ENCODE data around the gene FHOD3.

DNA sequence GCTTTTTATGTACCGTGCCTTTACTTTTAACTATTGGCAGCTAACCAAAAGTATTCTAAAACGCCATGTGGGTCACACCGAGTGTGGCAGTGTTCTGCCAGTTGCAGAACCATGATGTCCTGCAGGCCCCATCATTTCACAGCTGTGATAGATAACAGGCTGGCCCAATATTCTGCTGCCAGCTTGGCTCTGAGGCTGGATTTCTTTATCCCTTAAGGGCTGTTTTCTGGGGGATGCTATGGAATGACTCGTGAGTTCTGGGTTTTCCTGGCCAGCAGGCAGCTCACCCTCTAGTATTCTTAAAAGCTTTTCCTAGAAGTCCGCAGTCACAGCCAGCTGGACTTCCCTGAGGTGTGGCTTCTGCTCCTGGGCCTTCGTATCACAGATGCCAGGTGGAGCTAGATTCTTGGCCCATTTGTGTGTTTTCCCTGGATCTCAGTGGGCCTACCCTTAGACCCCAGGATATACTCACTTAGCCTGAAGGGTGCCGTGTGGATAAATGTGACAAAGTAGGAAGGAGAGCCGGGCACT lies 41.0 kb downstream of the FHOD3 start:
- TF ChIP-seq, protein P1, sequence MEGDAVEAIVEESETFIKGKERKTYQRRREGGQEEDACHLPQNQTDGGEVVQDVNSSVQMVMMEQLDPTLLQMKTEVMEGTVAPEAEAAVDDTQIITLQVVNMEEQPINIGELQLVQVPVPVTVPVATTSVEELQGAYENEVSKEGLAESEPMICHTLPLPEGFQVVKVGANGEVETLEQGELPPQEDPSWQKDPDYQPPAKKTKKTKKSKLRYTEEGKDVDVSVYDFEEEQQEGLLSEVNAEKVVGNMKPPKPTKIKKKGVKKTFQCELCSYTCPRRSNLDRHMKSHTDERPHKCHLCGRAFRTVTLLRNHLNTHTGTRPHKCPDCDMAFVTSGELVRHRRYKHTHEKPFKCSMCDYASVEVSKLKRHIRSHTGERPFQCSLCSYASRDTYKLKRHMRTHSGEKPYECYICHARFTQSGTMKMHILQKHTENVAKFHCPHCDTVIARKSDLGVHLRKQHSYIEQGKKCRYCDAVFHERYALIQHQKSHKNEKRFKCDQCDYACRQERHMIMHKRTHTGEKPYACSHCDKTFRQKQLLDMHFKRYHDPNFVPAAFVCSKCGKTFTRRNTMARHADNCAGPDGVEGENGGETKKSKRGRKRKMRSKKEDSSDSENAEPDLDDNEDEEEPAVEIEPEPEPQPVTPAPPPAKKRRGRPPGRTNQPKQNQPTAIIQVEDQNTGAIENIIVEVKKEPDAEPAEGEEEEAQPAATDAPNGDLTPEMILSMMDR (IDR thresholded peaks at IDR 0.05; ENCODE audit: insufficient read depth, low read depth, low read length): no peak
- TF ChIP-seq EZH2 (IDR thresholded peaks at IDR 0.05; ENCODE audit: insufficient read depth, low read length): no peak
